DND-41 (cell line): ENCODE data around the gene ABCB8.
A peak's percentile ranks its signal among the peaks of the same experiment; 100 is the strongest.

Source experiments
- ATAC-seq: fragments of 200-7000 bp; cut with Tn5 transposase; 3 replicates; pipeline ENCODE4 v1.9.1; 2021; ENCODE audit warnings: low read depth; ENCODE audit not compliant: insufficient read depth
- DNase-seq: peaks from one replicate; pipeline ENCODE4 v3.0.0-alpha.2; 2020
- H2AFZ ChIP-seq: 2 replicates; pipeline ENCODE4 v1.6.0; 2012; ENCODE audit warnings: low read depth, low read length
- H3K27ac ChIP-seq: 2 replicates; pipeline ENCODE4 v1.5.1; 2012; ENCODE audit warnings: low read length, inconsistent platforms
- H3K27me3 ChIP-seq: fragments of 200-600 bp; sonication (generic); 2 replicates; pipeline ENCODE4 v1.6.0; 2012; ENCODE audit warnings: low read length, mild to moderate bottlenecking, inconsistent platforms; ENCODE audit not compliant: insufficient read depth, poor library complexity
- H3K36me3 ChIP-seq: 2 replicates; pipeline ENCODE4 v1.5.1; 2012; ENCODE audit warnings: low read length, inconsistent platforms; ENCODE audit not compliant: insufficient read depth
- H3K4me1 ChIP-seq: 2 replicates; pipeline ENCODE4 v1.5.1; 2012; ENCODE audit warnings: mild to moderate bottlenecking, low read length; ENCODE audit not compliant: insufficient read depth
- H3K4me2 ChIP-seq: 2 replicates; pipeline ENCODE4 v1.6.0; 2012; ENCODE audit warnings: mild to moderate bottlenecking, moderate library complexity, low read length, inconsistent platforms; ENCODE audit not compliant: insufficient read depth
- H3K4me3 ChIP-seq, 2 experiments: fragments of 200-600 bp in 1 of 2; shearing (Covaris generic) in 1 of 2; 2 replicates each; pipeline ENCODE4 v1.5.1; 2012 to 2016; ENCODE audit warnings: inconsistent platforms in 2 of 2, low read length in 2 of 2, mild to moderate bottlenecking in 2 of 2, low read depth in 1 of 2, moderate library complexity in 1 of 2
- H3K79me2 ChIP-seq: 2 replicates; pipeline ENCODE4 v1.6.0; 2012; ENCODE audit warnings: low read length, inconsistent platforms; ENCODE audit not compliant: insufficient read depth
- H3K9ac ChIP-seq: 2 replicates; pipeline ENCODE4 v1.6.0; 2012; ENCODE audit warnings: low read depth, mild to moderate bottlenecking, inconsistent platforms, low read length, moderate library complexity
- H3K9me3 ChIP-seq: 2 replicates; pipeline ENCODE4 v1.5.1; 2012; ENCODE audit warnings: low read length, moderate library complexity, mild to moderate bottlenecking, inconsistent platforms; ENCODE audit not compliant: insufficient read depth, severe bottlenecking
- H4K20me1 ChIP-seq: 2 replicates; pipeline ENCODE4 v1.6.0; 2012; ENCODE audit warnings: low read length; ENCODE audit not compliant: insufficient read depth
- CTCF ChIP-seq: IDR thresholded peaks from 2 replicates; pipeline ENCODE4 v1.5.1; 2012; ENCODE audit warnings: borderline replicate concordance, low read length, moderate library complexity, mild to moderate bottlenecking; ENCODE audit not compliant: poor library complexity, severe bottlenecking; ENCODE audit errors: extremely low read depth
- EZH2 ChIP-seq: IDR thresholded peaks from 3 replicates; pipeline ENCODE4 v1.6.1; 2012; ENCODE audit warnings: borderline replicate concordance, low read depth, mild to moderate bottlenecking, moderate library complexity, low read length, inconsistent platforms; ENCODE audit not compliant: severe bottlenecking

Gene ABCB8

GRCh38 chr7:150981644-150982043, 46.6 kb upstream of the ABCB8 start:
- Histone ChIP-seq H3K27ac (no peak overlapping the region), H3K4me3 (no peak overlapping the region)

DNA sequence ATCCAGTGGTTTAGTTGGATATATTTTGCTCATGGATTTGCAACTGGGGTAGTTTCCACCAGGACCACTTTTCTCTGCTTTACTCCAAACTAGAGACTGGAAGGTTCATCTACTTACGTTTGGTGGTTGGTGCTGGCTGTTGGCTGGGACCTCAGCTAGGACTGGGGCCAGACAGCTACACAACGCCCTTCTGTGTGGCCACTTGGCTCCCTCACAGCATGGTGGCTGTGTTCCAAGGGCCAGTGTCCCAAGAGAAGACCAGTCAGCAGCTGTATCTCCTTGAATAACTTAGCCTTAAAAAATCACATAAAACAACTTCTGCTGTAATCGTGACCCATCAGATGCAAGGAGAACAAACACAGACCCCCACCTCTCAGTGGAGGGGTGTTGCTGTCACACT, 45.9 kb upstream of the ABCB8 start:
- Histone ChIP-seq H3K36me3 (no peaks in the 10 kb centered on the region), H2AFZ (no peak overlapping the region), H3K9me3 (no peaks in the 10 kb centered on the region), H3K79me2 (no peaks in the 10 kb centered on the region), H3K27me3 (peaks cover 30% of the 10 kb centered on the region), H3K27ac (no peak overlapping the region), H4K20me1 (peaks cover 27% of the 10 kb centered on the region), H3K9ac (no peak overlapping the region), H3K4me2 (no peak overlapping the region), H3K4me3 (no peak overlapping the region), H3K4me1 (peaks cover 18% of the 10 kb centered on the region)
- no peak for TF ChIP-seq EZH2
- no peak for TF ChIP-seq CTCF
- ATAC-seq, result no peak
- no peak for DNase-seq

More at GRCh38 chr7:150981644-150982043, 46.6 kb upstream of the ABCB8 start:
- peaks cover 37% of the 10 kb centered on the region for H3K27me3 ChIP-seq
- H3K79me2 ChIP-seq, result no peaks in the 10 kb centered on the region
- ATAC-seq (no peak), DNase-seq (no peak)
- peaks cover 33% of the 10 kb centered on the region for H4K20me1 ChIP-seq
- no peak overlapping the region for H3K9ac ChIP-seq
- TF ChIP-seq EZH2 (no peak), CTCF (no peak)
- H3K4me2 ChIP-seq, result no peak overlapping the region
- peaks cover 25% of the 10 kb centered on the region for H3K4me1 ChIP-seq
- no peaks in the 10 kb centered on the region for H3K36me3 ChIP-seq
- H2AFZ ChIP-seq, result no peak overlapping the region
- H3K9me3 ChIP-seq, result no peaks in the 10 kb centered on the region

GRCh38 chr7:150983893-150984368, 44.3 kb upstream of the ABCB8 start:
- H3K4me1 ChIP-seq, result peaks cover 18% of the 10 kb centered on the region
- TF ChIP-seq CTCF (no peak), EZH2 (no peak)
- peak; percentile 54 for DNase-seq

GRCh38 chr7:150986099-150986512, 42.1 kb upstream of the ABCB8 start:
- no peak overlapping the region for H3K9ac ChIP-seq
- no peaks in the 10 kb centered on the region for H3K36me3 ChIP-seq
- H3K27me3 ChIP-seq, result peaks cover 17% of the 10 kb centered on the region
- H3K9me3 ChIP-seq, result no peaks in the 10 kb centered on the region
- no peak overlapping the region for H3K4me3 ChIP-seq
- H2AFZ ChIP-seq, result no peak overlapping the region
- peaks cover 11% of the 10 kb centered on the region for H3K4me1 ChIP-seq
- ATAC-seq (peak; percentile 66), DNase-seq (peak; percentile 62)
- TF ChIP-seq EZH2, result no peak
- TF ChIP-seq CTCF, result peak; percentile 80
- H3K27ac ChIP-seq, result no peak overlapping the region
- H3K79me2 ChIP-seq, result no peaks in the 10 kb centered on the region
- peaks cover 13% of the 10 kb centered on the region for H4K20me1 ChIP-seq
- no peak overlapping the region for H3K4me2 ChIP-seq

More at GRCh38 chr7:150983893-150984368, 44.3 kb upstream of the ABCB8 start:
- no peak overlapping the region for H3K9ac ChIP-seq
- no peaks in the 10 kb centered on the region for H3K36me3 ChIP-seq
- peaks cover 28% of the 10 kb centered on the region for H4K20me1 ChIP-seq
- no peak overlapping the region for H3K27ac ChIP-seq
- H3K9me3 ChIP-seq, result no peaks in the 10 kb centered on the region
- H3K27me3 ChIP-seq, result peaks cover 27% of the 10 kb centered on the region
- H3K4me3 ChIP-seq, result no peak overlapping the region
- no peak overlapping the region for H2AFZ ChIP-seq
- no peaks in the 10 kb centered on the region for H3K79me2 ChIP-seq
- no peak overlapping the region for H3K4me2 ChIP-seq
- ATAC-seq, result no peak
